Measurements from ENCODE around the gene TTLL5. TPM values are rescaled to one million over a fixed set of nuclear protein-coding genes. Genes with fewer than 3 reads are reported as not detected.

TTLL5 gene
- total RNA-seq, 5 donors from 2014 or later (not counting 1 experiment from before 2014, with no cell fraction given) = 15.4 to 36.2 (median 22.2) TPM

DNA sequence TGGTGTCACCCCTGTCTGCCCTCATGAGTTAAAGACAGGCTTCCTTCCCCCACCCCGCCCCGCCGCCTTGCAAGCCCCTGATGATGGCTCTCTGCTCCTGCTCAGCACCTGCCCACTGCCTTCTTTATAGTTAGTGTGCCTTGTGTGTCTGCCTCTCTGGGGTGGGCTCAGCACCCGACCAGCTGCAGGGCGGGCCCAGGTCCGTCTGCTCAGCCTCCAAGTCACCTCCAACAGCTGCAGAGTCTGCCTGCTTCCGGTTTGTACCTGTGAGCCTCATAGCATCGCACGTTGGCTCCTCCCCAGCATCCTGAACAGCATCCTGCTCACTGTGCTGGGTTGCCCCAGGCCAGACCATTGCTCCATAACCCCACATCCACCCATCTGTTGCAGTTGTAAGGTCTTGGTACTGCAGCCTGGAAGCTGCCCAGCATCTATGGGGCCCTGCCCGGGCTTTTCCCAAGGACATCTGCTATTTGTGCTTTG, 317.2 kb downstream of the TTLL5 start:
- H3K9me3 Mint-ChIP-seq = no peaks in the 10 kb centered on the region
- ChIA-PET POLR2A (no interaction called here), CTCF (interaction anchor here in 1 of 2 donors (1.3 kb wide), 1 partner anchor 268 kb away, joined by 3 read pairs; no protein-coding TSS in a partner anchor)
- H3K36me3 Mint-ChIP-seq = no peaks in the 10 kb centered on the region
- WGBS (ENCODE audit: insufficient coverage) = 60% methylated on average over 10 of the region's 10 CpGs
- H3K27ac Mint-ChIP-seq = peak overlapping the region; percentile 28 to 87
- peak in 29 of 35 experiments; percentile 8 to 52 (median 32) for DNase-seq
- no peaks in the 10 kb centered on the region for H3K36me3 ChIP-seq (ENCODE audit: control insufficient read depth in 2 of 2, extremely low read depth in 1 of 2, insufficient read depth in 1 of 2, low read length in 1 of 2)
- H3K4me3 Mint-ChIP-seq = peak overlapping the region in 1 of 3 donors; percentile 28
- no peaks in the 10 kb centered on the region for H3K9me3 ChIP-seq
- H3K4me1 ChIP-seq (ENCODE audit: control insufficient read depth in 1 of 2, extremely low read depth in 1 of 2, insufficient read depth in 2 of 2, low read length in 2 of 2) = peaks cover 3 to 37% of the 10 kb centered on the region in 2 experiments
- H3K27me3 ChIP-seq (replicated peaks in 1 of 2; ENCODE audit: control insufficient read depth in 2 of 2, extremely low read depth in 1 of 2, insufficient read depth in 2 of 2, low read length in 1 of 2) = no peaks in the 10 kb centered on the region
- H3K4me1 Mint-ChIP-seq = peaks cover 39 to 43% (median 42%) of the 10 kb centered on the region in 3 donors
- H3K27me3 Mint-ChIP-seq = no peaks in the 10 kb centered on the region
- peak; percentile 18 to 57 (median 32) for ATAC-seq (replicated peaks in 1 of 4)
- no peak overlapping the region for H3K27ac ChIP-seq (ENCODE audit: low read length)
- H3K4me3 ChIP-seq (ENCODE audit: control insufficient read depth in 1 of 2, extremely low read depth in 1 of 2, low read length in 1 of 2) = no peak overlapping the region

GRCh38 chr14:75979071-75979571, 318.1 kb downstream of the TTLL5 start:
- Histone ChIP-seq H3K27me3 (replicated peaks in 1 of 2; ENCODE audit: control insufficient read depth in 2 of 2, extremely low read depth in 1 of 2, insufficient read depth in 2 of 2, low read length in 1 of 2) (no peaks in the 10 kb centered on the region), H3K27ac (ENCODE audit: low read length) (no peak overlapping the region), H3K36me3 (ENCODE audit: control insufficient read depth in 2 of 2, extremely low read depth in 1 of 2, insufficient read depth in 1 of 2, low read length in 1 of 2) (no peaks in the 10 kb centered on the region), H3K4me1 (ENCODE audit: control insufficient read depth in 1 of 2, extremely low read depth in 1 of 2, insufficient read depth in 2 of 2, low read length in 2 of 2) (peaks cover 3 to 37% of the 10 kb centered on the region in 2 experiments), H3K9me3 (no peaks in the 10 kb centered on the region), H3K4me3 (ENCODE audit: control insufficient read depth in 1 of 2, extremely low read depth in 1 of 2, low read length in 1 of 2) (no peak overlapping the region)
- H3K36me3 Mint-ChIP-seq = no peaks in the 10 kb centered on the region
- H3K9me3 Mint-ChIP-seq = no peaks in the 10 kb centered on the region
- POLR2A ChIA-PET = no interaction called here
- ATAC-seq (replicated peaks in 1 of 4) (no peak), DNase-seq (peak in 10 of 35 experiments; percentile 8 to 43 (median 12))
- H3K27me3 Mint-ChIP-seq = no peaks in the 10 kb centered on the region
- H3K4me3 Mint-ChIP-seq = peak overlapping the region in 1 of 3 donors; percentile 15
- H3K4me1 Mint-ChIP-seq = peaks cover 39 to 43% (median 42%) of the 10 kb centered on the region in 3 donors
- 37% methylated on average over 13 of the region's 14 CpGs for WGBS (ENCODE audit: insufficient coverage)
- peak overlapping the region in 1 of 2 donors; percentile 28 for H3K27ac Mint-ChIP-seq
- CTCF ChIA-PET = interaction anchor here (0.6 to 1.5 kb wide), 6 partner anchors 71 to 315 kb away, joined by 3 to 4 read pairs (median 3); no protein-coding TSS in a partner anchor

DNA sequence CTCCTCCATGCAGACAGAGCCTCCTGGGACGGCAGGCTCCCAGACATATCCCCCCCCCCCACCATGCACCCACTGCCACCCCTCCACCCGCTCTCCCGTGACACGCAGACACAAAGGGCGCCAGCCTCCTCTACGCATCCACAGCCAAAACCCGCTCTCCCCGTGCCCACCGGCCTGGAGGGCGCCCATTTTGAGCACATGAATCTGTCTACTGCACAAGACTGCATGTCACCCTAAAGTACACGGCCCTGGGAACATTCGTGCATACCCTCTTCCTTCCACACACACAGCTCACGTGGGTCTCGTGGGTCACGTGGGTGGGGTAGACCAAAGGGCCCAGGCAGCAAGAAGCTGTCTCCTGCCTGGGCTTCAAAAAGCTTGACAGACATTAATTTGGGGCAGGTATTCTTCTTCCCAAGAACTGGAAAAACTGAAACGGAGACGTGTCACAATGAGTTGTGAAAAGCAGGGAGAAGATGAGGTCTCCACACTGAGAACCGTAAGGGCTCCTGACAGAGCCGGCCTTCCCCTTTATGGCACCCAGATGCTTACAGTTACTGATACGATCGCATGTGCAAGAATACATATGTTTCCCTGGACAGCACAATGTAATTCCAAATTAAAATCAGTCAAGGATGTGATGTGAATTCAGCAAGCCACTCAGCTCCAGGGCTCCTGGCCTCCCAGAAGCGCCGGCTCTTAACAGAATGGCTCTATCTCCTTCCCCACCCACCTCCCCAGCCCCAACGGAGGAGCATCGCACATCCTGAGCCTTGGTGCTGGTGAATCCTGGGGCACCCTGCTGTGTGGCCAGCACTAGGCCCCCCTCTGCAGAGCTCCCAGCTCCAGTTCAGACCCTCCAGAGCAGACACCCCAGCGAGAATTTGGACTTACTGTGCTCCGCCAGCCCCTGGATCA, 318.9 kb downstream of the TTLL5 start:
- no peak overlapping the region for H3K27ac Mint-ChIP-seq
- CTCF ChIA-PET = interaction anchor here (0.6 to 6.4 kb wide), 7 partner anchors 33 to 316 kb away, joined by 3 to 67 read pairs (median 3); no protein-coding TSS in a partner anchor
- no peaks in the 10 kb centered on the region for H3K36me3 Mint-ChIP-seq
- Histone ChIP-seq H3K4me1 (ENCODE audit: control insufficient read depth in 1 of 2, extremely low read depth in 1 of 2, insufficient read depth in 2 of 2, low read length in 2 of 2) (peaks cover 3 to 37% of the 10 kb centered on the region in 2 experiments), H3K36me3 (ENCODE audit: control insufficient read depth in 2 of 2, extremely low read depth in 1 of 2, insufficient read depth in 1 of 2, low read length in 1 of 2) (no peaks in the 10 kb centered on the region), H3K27ac (ENCODE audit: low read length) (no peak overlapping the region), H3K27me3 (replicated peaks in 1 of 2; ENCODE audit: control insufficient read depth in 2 of 2, extremely low read depth in 1 of 2, insufficient read depth in 2 of 2, low read length in 1 of 2) (no peaks in the 10 kb centered on the region), H3K4me3 (ENCODE audit: control insufficient read depth in 1 of 2, extremely low read depth in 1 of 2, low read length in 1 of 2) (no peak overlapping the region), H3K9me3 (no peaks in the 10 kb centered on the region)
- H3K27me3 Mint-ChIP-seq = no peaks in the 10 kb centered on the region
- H3K9me3 Mint-ChIP-seq = no peaks in the 10 kb centered on the region
- ATAC-seq (replicated peaks in 1 of 4) = no peak
- no peak for DNase-seq
- POLR2A ChIA-PET = no interaction called here
- H3K4me1 Mint-ChIP-seq = peaks cover 39 to 45% (median 42%) of the 10 kb centered on the region in 3 donors
- H3K4me3 Mint-ChIP-seq = peak overlapping the region in 2 of 3 donors; percentile 21 to 80
- 85% methylated on average over 23 of the region's 27 CpGs for WGBS (ENCODE audit: insufficient coverage)

DNA sequence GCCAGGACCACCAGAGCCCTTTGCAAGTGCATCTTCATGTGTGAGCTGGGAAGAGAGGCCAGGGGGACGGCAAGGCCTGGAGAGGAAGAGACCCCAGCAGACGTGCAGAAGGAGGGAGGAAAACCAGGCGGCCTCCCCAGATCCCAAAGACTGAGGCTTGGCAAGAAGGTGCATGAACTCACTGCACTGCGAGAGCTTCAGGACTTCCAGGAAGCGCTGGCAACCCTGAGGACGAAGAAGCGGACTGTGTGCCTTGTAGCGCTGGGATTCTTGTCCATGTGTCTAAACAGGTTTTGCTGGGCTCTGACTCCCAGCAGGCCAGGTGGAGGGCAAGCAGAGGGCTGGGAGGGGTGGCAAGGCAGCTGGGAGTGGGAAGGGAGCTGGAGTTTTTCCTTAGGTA, 319.8 kb downstream of the TTLL5 start:
- 97% methylated on average over 8 of the region's 8 CpGs for WGBS (ENCODE audit: insufficient coverage)

GRCh38 chr14:75981426-75982265, 320.6 kb downstream of the TTLL5 start, which contains the start of gene TGFB3:
Gene TGFB3 (minus strand): TSS chr14:75981995. CDS start chr14:75980893, 1,102 bp downstream.
- Mint-ChIP-seq H3K9me3 (no peaks in the 10 kb centered on the region), H3K27me3 (no peaks in the 10 kb centered on the region), H3K27ac (peak within 1 kb of the TSS; percentile 86 to 87), H3K4me3 (peak within 1 kb of the TSS; percentile 78 to 88 (median 80)), H3K4me1 (peaks cover 55 to 60% (median 56%) of the 10 kb centered on the region in 3 donors), H3K36me3 (no peaks in the 10 kb centered on the region)
- CTCF ChIA-PET = interaction anchor here (0.7 to 6.4 kb wide), 10 partner anchors 75 to 850 kb away, joined by 3 to 67 read pairs (median 5); partner anchors contain the start of genes ERG28 (in 1 of the 2) and TTLL5 (in 1 of the 2)
- ATAC-seq (replicated peaks in 1 of 4) (peak; percentile 45 to 58 (median 52)), DNase-seq (peak in 34 of 35 experiments; percentile 29 to 77 (median 59))
- no peaks in the 10 kb centered on the region for H3K36me3 ChIP-seq (ENCODE audit: control insufficient read depth in 2 of 2, extremely low read depth in 1 of 2, insufficient read depth in 1 of 2, low read length in 1 of 2)
- no peaks in the 10 kb centered on the region for H3K27me3 ChIP-seq (replicated peaks in 1 of 2; ENCODE audit: control insufficient read depth in 2 of 2, extremely low read depth in 1 of 2, insufficient read depth in 2 of 2, low read length in 1 of 2)
- POLR2A ChIA-PET = no interaction called here
- peak within 1 kb of the TSS; percentile 56 to 64 for H3K4me3 ChIP-seq (ENCODE audit: control insufficient read depth in 1 of 2, extremely low read depth in 1 of 2, low read length in 1 of 2)
- H3K9me3 ChIP-seq = no peaks in the 10 kb centered on the region
- H3K27ac ChIP-seq (ENCODE audit: low read length) = peak within 1 kb of the TSS; percentile 69
- WGBS (ENCODE audit: insufficient coverage) = 6% methylated on average over 16 of the region's 26 CpGs
- H3K4me1 ChIP-seq (ENCODE audit: control insufficient read depth in 1 of 2, extremely low read depth in 1 of 2, insufficient read depth in 2 of 2, low read length in 2 of 2) = peaks cover 3 to 49% of the 10 kb centered on the region in 2 experiments

More for the DNA sequence above, 319.8 kb downstream of the TTLL5 start:
- Mint-ChIP-seq H3K4me3 (peak overlapping the region; percentile 78 to 88 (median 80)), H3K27me3 (no peaks in the 10 kb centered on the region), H3K4me1 (peaks cover 47 to 52% (median 49%) of the 10 kb centered on the region in 3 donors), H3K36me3 (no peaks in the 10 kb centered on the region), H3K27ac (peak overlapping the region; percentile 46 to 87), H3K9me3 (no peaks in the 10 kb centered on the region)
- CTCF ChIA-PET = interaction anchor here in 1 of 2 donors (6.4 kb wide), 1 partner anchor 271 kb away, joined by 67 read pairs; no protein-coding TSS in a partner anchor
- no peak overlapping the region for H3K4me3 ChIP-seq (ENCODE audit: control insufficient read depth in 1 of 2, extremely low read depth in 1 of 2, low read length in 1 of 2)
- H3K27me3 ChIP-seq (replicated peaks in 1 of 2; ENCODE audit: control insufficient read depth in 2 of 2, extremely low read depth in 1 of 2, insufficient read depth in 2 of 2, low read length in 1 of 2) = no peaks in the 10 kb centered on the region
- no peak overlapping the region for H3K27ac ChIP-seq (ENCODE audit: low read length)
- H3K4me1 ChIP-seq (ENCODE audit: control insufficient read depth in 1 of 2, extremely low read depth in 1 of 2, insufficient read depth in 2 of 2, low read length in 2 of 2) = peaks cover 3 to 41% of the 10 kb centered on the region in 2 experiments
- no peaks in the 10 kb centered on the region for H3K9me3 ChIP-seq
- DNase-seq = no peak
- ATAC-seq (replicated peaks in 1 of 4) = no peak
- H3K36me3 ChIP-seq (ENCODE audit: control insufficient read depth in 2 of 2, extremely low read depth in 1 of 2, insufficient read depth in 1 of 2, low read length in 1 of 2) = no peaks in the 10 kb centered on the region
- POLR2A ChIA-PET = no interaction called here
